Transverse colon (tissue), 4 donors: ENCODE data around the gene ZNF678. TPM values are rescaled to one million over a fixed set of nuclear protein-coding genes. Genes with fewer than 3 reads are reported as not detected.
"Not testable (repeated sequence)": the region's sequence is repeated elsewhere in the genome, so short reads cannot be mapped to it uniquely, and the experiment has no call there.

Experiments
- DNase-seq: peaks from one replicate; pipeline ENCODE4 v3.0.0-alpha.2; 2019
- H3K27ac ChIP-seq, 4 donors: fragments of 200-600 bp; sonication (generic); 2 replicates each; pipeline ENCODE4 v1.5.1; 2016 to 2018; ENCODE audit warnings: inconsistent platforms in 4 of 4
- H3K27me3 ChIP-seq: fragments of 200-600 bp; sonication (generic); 2 replicates; pipeline ENCODE4 v1.5.1; 2017; ENCODE audit warnings: inconsistent platforms
- H3K36me3 ChIP-seq, 4 donors: fragments of 200-600 bp; sonication (generic); 2 replicates each; pipeline ENCODE4 v1.5.1; 2017 to 2019; ENCODE audit warnings: inconsistent platforms in 4 of 4
- H3K4me1 ChIP-seq, 4 donors: fragments of 200-600 bp; sonication (generic); 2 replicates each; pipeline ENCODE4 v1.5.1; 2017 to 2020; ENCODE audit warnings: inconsistent platforms in 4 of 4
- H3K4me3 ChIP-seq, 4 donors: fragments of 200-600 bp; sonication (generic); 1 replicate in 1 of 4; 2 replicates in 3 of 4; pipeline versions ENCODE4 v1.5.1 to v1.6.1; 2017 to 2019; ENCODE audit warnings: inconsistent platforms in 4 of 4
- H3K9me3 ChIP-seq, 2 donors: fragments of 200-600 bp; sonication (generic); 2 replicates each; pipeline ENCODE4 v1.5.1; 2017 to 2019; ENCODE audit warnings: inconsistent platforms in 2 of 2
- EP300 ChIP-seq: sonication (generic); formaldehyde crosslinking; IDR thresholded peaks from one replicate; pipeline ENCODE4 v1.6.1; 2017; ENCODE audit warnings: antibody characterized with exemption, low read depth
- POLR2A ChIP-seq: fragments of 450-650 bp; IDR thresholded peaks from one replicate; pipeline ENCODE4 v1.6.1; 2016; ENCODE audit warnings: antibody characterized with exemption, mild to moderate bottlenecking, moderate library complexity
- POLR2AphosphoS5 ChIP-seq, 3 donors: sonication (generic); formaldehyde crosslinking; IDR thresholded peaks; one replicate each; pipeline ENCODE4 v1.6.1; 2016; ENCODE audit warnings: antibody characterized with exemption in 3 of 3
- WGBS, 2 donors: methylation state at CpG; one replicate each; pipeline ENCODE4 v1.1.5; 2018; ENCODE audit warnings: low coverage in 1 of 2; 5-methylcytosine and 5-hydroxymethylcytosine counted together
- in situ Hi-C, 4 donors: fragments of 200-750 bp; cut with MboI; loops; one replicate each; pipeline versions ENCODE4 v1.15.0 to v1.15.1; 2017; ENCODE audit warnings: low sequenced_read_pairs in 3 of 4, low pct_ligation_motif_present in 1 of 4, low pct_unique_long_range_greater_than_20kb in 1 of 4
- intact Hi-C: fragments of 100-400 bp; cut with DNase I; formaldehyde crosslinking; loops from one replicate; pipeline ENCODE4 v1.15.1; 2023; ENCODE audit warnings: low total_unique reads
- total RNA-seq, 4 donors: library from RNA; depleted of rRNA; stranded (reverse); fragments of >200 nt; gene quantifications; one replicate each; pipeline ENCODE4 v1.1.0, GENCODE V29; 2016
- TF ChIP-seq, protein P1 (sequence below), 5 experiments: fragments of 200-600 bp in 3 of 5; fragments of 450-650 bp in 2 of 5; sonication (generic) in 3 of 5; IDR thresholded peaks; 1 replicate in 2 of 5; 2 replicates in 3 of 5; pipeline ENCODE4 v1.5.1; 2016 to 2017; ENCODE audit warnings: antibody characterized with exemption in 5 of 5, inconsistent platforms in 3 of 5, mild to moderate bottlenecking in 2 of 5, moderate library complexity in 1 of 5

Gene ZNF678
- total RNA-seq, 4 donors from 2014 or later, result 5.2 to 80.2 (median 14.7) TPM

DNA sequence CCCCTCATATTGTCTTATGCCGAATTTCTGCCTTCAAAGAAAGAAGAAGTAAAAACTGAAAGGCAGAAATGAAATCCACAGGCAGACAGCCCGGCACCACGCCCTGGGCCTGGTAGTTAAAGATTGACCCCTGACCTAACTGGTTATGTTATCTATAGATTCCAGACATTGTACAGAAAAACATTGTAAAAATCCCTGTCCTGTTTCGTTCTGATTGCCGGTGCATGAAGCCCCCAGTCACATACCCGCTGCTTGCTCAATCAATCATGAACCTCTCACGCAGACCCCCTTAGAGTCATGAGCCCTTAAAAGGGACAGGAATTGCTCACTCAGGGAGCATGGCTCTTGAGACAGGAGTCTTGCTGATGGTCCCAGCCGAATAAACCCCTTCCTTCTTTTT, 122.5 kb downstream of the ZNF678 start:
- no peaks in the 10 kb centered on the region for H3K4me1 ChIP-seq
- H3K9me3 ChIP-seq, result peaks cover 19 to 47% of the 10 kb centered on the region in 2 donors
- H3K27ac ChIP-seq, result no peak overlapping the region
- no peaks in the 10 kb centered on the region for H3K36me3 ChIP-seq
- in situ Hi-C loops (no loop called here), intact Hi-C loops (no loop called here)
- H3K27me3 ChIP-seq, result no peaks in the 10 kb centered on the region
- TF ChIP-seq EP300 (no peak), POLR2AphosphoS5 (IDR thresholded peaks at IDR 0.05) (no peak), POLR2A (no peak)
- TF ChIP-seq, protein P1, sequence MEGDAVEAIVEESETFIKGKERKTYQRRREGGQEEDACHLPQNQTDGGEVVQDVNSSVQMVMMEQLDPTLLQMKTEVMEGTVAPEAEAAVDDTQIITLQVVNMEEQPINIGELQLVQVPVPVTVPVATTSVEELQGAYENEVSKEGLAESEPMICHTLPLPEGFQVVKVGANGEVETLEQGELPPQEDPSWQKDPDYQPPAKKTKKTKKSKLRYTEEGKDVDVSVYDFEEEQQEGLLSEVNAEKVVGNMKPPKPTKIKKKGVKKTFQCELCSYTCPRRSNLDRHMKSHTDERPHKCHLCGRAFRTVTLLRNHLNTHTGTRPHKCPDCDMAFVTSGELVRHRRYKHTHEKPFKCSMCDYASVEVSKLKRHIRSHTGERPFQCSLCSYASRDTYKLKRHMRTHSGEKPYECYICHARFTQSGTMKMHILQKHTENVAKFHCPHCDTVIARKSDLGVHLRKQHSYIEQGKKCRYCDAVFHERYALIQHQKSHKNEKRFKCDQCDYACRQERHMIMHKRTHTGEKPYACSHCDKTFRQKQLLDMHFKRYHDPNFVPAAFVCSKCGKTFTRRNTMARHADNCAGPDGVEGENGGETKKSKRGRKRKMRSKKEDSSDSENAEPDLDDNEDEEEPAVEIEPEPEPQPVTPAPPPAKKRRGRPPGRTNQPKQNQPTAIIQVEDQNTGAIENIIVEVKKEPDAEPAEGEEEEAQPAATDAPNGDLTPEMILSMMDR (IDR thresholded peaks at IDR 0.05), result no peak
- 58 to 75% methylated on average over 4 to 8 of the region's 8 CpGs for WGBS, 2 donors
- DNase-seq, result no peak
- no peak overlapping the region for H3K4me3 ChIP-seq

DNA sequence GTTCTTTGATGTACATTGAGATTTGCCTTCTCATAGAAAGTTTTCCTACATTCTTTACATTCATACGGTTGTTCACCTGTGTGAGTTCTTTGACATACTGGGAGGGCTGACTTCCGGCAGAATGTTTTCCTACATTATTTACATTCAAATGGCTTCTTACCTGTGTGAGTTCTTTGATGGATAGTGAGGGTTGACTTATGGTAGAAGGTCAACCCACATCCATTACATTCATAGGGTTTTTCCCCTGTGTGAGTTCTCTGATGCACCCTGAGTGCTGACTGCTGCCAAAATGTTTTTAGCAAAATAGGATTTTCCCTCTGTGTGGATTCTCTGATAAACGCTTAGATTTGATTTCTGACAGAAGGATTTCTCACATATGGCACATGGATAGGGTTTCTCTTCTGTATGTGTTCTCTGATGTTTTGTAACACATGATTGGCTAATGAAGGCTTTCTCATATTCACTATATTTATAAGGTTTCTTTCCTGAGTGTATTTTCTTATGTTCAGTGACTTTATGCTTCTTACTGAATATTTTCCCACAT, 134.0 kb downstream of the ZNF678 start:
- H3K27me3 ChIP-seq, result no peaks in the 10 kb centered on the region
- WGBS, 2 donors, result 88 to 93% methylated on average over 2 to 3 of the region's 3 CpGs
- intact Hi-C loops, result no loop called here
- no peak overlapping the region for H3K4me3 ChIP-seq
- H3K36me3 ChIP-seq, result no peaks in the 10 kb centered on the region
- DNase-seq, result no peak
- TF ChIP-seq POLR2AphosphoS5 (IDR thresholded peaks at IDR 0.05) (no peak), EP300 (no peak), POLR2A (no peak)
- TF ChIP-seq, protein P1 (IDR thresholded peaks at IDR 0.05), result no peak
- H3K27ac ChIP-seq, result no peak overlapping the region
- no peaks in the 10 kb centered on the region for H3K4me1 ChIP-seq
- in situ Hi-C loops, result no loop called here
- H3K9me3 ChIP-seq, result peaks cover 25 to 31% of the 10 kb centered on the region in 2 donors

DNA sequence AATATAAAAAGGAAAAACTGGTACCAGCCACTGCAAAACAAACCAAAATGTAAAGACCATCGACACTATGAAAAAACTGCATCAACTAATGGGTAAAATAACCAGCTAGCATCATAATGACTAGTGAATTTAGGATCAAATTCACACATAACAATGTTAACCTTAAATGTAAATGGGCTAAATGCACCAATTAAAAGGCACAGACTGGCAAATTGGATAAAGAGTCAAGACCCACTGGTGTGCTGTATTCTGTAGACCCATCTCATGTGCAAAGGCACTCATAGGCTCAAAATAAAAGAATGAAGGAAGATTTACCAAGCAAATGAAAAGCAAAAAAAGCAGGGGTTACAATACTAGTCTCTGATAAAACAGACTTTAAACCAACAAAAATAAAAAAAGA, 138.3 kb downstream of the ZNF678 start:
- in situ Hi-C loops, result not testable (repeated sequence)
- WGBS, 2 donors, result 87 to 100% methylated on average over 1 of the region's 1 CpG
- H3K9me3 ChIP-seq, result peaks cover 26 to 37% of the 10 kb centered on the region in 2 donors

DNA sequence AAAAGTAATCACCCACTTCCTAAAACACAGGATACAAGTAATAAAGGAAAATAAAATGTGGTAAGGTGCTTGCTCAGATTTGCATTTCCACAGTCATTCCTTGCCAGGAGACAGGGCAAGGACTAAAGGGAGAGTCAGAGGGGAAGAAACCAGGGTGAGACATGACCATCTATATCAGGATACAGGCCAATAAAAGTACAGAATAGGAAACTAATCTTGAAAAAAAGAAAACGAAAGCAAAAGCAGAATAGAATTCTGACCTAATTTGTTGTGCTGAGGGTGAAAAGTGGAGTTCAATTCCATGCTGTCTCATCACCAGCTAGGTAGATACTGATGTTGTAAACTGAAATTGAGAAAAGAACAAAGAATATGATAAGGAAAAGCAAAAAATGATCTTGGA, 144.5 kb downstream of the ZNF678 start:
- H3K9me3 ChIP-seq, result peaks cover 5 to 12% of the 10 kb centered on the region in 2 donors
- 11 to 44% methylated on average over 1 of the region's 1 CpG for WGBS, 2 donors
- in situ Hi-C loops, result no loop called here

More for the DNA sequence above, 138.3 kb downstream of the ZNF678 start:
- H3K27ac ChIP-seq, intact Hi-C loops, DNase-seq, H3K36me3 ChIP-seq, H3K27me3 ChIP-seq, H3K4me1 ChIP-seq, H3K4me3 ChIP-seq: not testable (repeated sequence)

More for the DNA sequence above, 144.5 kb downstream of the ZNF678 start:
- intact Hi-C loops, result no loop called here
- Histone ChIP-seq H3K4me3 (no peak overlapping the region), H3K27ac (no peak overlapping the region), H3K4me1 (no peaks in the 10 kb centered on the region), H3K27me3 (no peaks in the 10 kb centered on the region), H3K36me3 (no peaks in the 10 kb centered on the region)
- TF ChIP-seq POLR2A (no peak), EP300 (no peak)
- TF ChIP-seq, protein P1 (IDR thresholded peaks at IDR 0.05), result no peak
- no peak for DNase-seq
